Activated T-cell treated with anti-CD3 and anti-CD28 coated beads, Interleukin-2, amount 50 U/mL, for 48 hours (primary cell): ENCODE results near the gene MVB12B.
"Not testable (repeated sequence)": the region's sequence is repeated elsewhere in the genome, so short reads cannot be mapped to it uniquely, and the experiment has no call there.

ENCODE experiments used
- DNase-seq, 2 experiments: peaks; one replicate each; pipeline ENCODE4 v3.0.0-alpha.2; 2020

Gene MVB12B

GRCh38 chr9:126326228-126327005 lies at the start of gene MVB12B:
Gene MVB12B, plus strand, starts transcription at chr9:126326829. Its CDS starts 101 bp downstream, at chr9:126326930.
- DNase-seq = peak; percentile 42 to 64

DNA sequence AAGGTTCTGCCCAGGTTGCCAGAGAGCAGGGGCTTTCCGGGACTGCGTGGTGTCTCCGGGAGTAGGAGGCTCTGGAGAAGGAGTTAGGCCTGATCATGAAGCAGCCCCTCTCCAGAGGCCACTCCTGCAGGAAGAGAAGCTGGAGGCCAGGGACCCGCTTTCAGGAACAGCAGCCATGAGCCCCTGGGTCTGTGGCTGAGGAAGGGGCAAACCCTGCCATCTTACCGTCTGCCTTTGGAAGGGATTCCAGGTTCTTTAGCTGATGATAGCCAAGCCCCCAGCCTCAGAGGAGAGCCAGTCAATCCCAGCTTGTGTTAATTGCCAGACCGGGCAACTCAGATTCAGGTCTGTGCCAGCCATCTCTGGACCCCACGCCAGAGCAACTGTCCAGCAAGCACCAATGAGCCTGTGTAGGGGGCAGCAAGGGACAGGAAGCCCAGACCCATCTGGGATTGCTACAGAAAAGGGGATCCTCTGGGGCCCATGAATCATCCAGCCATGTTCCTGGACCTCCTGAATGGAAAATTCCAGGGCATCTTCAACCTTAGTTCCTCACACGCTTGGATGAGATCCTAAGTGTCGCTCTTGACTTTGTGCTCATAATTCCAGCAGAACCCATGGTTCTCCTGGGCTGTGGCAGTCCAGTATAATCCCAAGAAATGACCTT lies 42.7 kb upstream of the MVB12B start:
- no peak for DNase-seq

DNA sequence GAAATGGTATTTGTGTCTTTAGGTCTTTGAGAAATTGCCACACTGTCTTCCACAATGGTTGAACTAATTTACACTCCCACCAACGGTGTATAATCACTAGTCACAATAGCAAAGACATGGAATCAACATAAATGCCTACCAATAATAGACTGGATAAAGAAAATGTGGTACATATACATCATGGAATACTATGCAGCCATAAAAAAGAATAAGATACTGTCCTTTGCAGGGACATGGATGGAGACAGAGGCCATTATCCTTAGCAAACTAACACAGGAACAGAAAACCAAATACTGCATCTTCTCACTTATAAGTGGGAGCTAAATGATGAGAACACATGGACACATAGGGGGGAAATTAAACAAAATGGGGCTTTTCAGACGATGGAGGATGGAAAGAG lies 41.0 kb upstream of the MVB12B start:
- DNase-seq = not testable (repeated sequence)

DNA sequence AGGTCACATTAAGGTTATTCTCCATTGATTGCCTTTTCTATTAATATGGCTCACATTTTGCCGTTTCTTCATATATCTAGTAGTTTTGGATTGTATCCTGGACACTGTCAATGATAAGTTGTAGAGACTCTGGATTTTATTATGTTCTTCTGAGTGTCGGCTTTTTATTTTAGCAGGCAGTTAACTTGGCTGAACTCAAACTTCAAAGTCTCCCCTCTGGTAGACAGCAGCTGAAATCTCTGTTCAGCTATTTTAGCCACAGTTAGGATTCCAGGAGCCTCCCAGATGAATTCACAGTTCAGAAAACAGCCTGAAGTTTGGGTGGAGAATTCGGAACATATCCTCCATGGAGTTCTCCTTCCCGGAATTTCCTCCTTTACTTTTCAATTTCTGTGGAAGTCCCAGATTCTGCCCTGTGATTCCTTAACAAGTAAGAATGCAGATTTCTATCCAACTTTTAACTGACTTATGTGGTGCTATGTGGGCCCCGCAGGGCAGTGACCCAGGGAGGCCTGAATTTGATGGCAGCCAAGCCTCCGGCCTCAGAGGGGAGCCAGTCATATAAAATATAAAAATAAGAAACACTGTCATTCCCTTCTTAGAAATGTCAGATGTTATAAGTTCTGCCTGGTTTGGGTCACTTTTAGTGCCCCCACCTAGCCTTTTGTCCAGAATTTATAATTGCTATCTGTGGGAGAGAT lies 39.3 kb upstream of the MVB12B start:
- no peak for DNase-seq

GRCh38 chr9:126290871-126291270 lies 35.8 kb upstream of the MVB12B start:
- no peak for DNase-seq

- no peak for DNase-seq
Measured at GRCh38 chr9:126291925-126292324, 34.7 kb upstream of the MVB12B start.

GRCh38 chr9:126292736-126293521 lies 33.7 kb upstream of the MVB12B start:
- no peak for DNase-seq

DNA sequence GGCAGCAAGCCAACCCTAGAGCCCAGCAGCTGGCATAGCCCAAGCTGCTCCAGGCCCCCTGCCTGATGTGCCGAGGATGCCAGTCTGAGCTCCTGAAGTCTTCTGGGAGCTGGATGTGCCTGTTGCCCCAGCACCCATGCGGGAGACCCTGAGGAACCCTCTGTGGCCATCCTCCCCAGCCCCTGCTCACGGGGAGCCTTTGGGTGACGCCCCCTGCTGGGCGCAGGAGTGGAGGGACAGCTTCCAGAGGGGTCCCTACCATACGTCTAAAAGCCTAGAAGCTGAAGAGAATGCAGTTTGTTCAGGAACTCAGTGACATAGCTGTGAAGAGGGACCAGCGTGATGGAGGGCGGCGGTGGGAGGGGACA lies 33.1 kb upstream of the MVB12B start:
- DNase-seq = no peak

DNA sequence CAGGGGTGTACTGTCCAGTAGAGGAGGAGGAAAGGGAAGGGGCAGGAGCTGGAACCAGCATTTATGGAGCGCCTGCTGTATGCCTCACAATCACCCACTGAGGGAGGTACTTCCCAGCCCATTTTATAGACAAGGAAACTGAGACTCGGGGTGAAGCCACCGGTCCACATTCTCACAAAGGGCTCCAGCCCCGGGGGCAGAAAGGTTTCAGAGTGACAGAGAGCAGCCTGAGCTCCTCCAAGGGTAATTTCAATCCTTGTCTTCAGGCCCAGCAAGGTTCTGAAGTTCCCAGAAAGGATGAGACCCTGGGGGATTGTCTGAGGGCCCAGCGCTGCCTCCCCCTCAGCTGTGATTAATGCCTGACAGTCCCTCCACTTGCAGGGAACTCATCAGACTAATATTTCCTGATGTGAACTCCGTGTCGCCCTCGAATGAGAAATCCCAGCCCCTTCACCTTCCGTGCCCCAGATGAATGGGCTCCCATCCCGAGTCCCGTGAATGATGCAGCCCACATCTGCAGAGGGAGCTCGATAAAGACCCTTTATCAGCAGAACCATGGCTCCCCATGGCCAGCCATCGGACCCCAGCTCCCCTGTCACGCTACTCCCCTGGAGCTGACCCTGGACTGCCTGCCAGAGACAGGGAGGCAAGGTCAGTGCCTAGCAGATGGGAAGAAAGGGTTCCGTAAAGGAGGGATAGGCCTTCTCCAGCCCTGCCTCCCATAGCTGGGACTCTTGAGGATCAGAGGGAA lies 32.1 kb upstream of the MVB12B start:
- no peak for DNase-seq

GRCh38 chr9:126295082-126295477 lies 31.5 kb upstream of the MVB12B start:
- DNase-seq = no peak

DNA sequence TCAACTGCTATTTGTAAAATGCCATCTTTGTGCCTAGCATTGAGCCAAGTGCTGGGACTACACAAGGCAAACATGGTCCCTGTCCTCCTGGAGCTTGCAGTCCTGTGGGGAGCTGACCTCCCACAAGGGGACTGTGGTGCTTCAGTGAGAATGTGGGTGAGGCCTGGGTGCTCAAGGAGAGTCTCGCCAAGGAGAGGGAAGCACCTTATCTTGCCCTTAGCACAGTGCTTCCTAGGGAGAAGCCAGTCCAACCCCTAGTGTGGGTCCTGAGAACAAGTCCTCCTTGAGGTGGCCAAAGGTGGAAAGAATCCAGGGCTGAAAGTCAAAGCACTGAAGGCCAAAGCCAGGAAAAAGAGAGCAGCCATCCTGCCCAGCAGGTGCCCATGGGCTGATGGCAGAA lies 31.1 kb upstream of the MVB12B start:
- DNase-seq = no peak

- DNase-seq = no peak
Measured at GRCh38 chr9:126295936-126296600, 30.6 kb upstream of the MVB12B start.

GRCh38 chr9:126296687-126297086 lies 29.9 kb upstream of the MVB12B start:
- DNase-seq = no peak

GRCh38 chr9:126297661-126298060 lies 29.0 kb upstream of the MVB12B start:
- DNase-seq = no peak

GRCh38 chr9:126298063-126298801 lies 28.4 kb upstream of the MVB12B start:
- DNase-seq = no peak

DNA sequence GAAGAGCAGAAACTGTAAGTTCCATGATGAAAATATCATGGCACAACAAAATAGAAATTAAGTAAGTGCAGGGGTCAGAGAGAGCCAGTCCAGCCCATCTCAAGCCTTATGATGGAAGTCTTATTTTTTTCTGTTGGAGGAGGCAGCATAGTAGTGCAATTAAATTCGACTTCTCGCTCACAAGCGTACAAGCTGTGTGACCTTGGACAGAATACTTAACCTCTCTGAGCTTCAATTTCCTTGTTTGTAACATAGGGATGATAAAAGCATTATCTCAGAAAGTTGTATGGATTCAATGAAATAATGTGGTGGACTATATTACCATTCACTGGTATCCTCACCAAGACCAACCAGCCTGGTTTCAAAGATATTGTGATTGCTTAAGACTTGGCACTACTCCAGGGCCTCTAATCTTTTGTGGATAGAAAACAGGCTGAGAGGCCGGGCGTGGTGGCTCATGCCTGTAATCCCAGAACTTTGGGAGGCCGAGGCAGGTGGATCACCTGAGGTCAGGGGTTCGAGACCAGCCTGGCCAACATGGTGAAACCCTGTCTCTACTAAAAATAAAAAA lies 26.8 kb upstream of the MVB12B start:
- no peak for DNase-seq

DNA sequence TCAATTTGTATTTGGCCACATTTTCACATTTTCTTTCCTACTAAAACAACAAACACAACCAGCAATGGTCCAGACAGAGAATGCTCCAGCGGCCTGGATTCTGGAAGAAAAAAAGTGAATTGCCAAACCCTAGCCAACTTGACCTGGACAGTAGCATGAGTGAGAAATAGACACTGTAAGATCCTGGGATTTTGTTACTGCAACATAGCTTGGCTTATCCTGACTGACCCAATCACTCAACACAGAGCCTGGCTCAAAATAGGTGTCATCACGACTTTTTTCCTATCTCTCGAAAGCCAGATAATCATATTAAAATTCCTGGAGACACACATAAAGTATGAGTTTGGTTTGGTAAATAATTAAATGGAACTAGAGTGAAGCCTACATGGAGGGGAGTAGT lies 25.4 kb upstream of the MVB12B start:
- no peak for DNase-seq

DNA sequence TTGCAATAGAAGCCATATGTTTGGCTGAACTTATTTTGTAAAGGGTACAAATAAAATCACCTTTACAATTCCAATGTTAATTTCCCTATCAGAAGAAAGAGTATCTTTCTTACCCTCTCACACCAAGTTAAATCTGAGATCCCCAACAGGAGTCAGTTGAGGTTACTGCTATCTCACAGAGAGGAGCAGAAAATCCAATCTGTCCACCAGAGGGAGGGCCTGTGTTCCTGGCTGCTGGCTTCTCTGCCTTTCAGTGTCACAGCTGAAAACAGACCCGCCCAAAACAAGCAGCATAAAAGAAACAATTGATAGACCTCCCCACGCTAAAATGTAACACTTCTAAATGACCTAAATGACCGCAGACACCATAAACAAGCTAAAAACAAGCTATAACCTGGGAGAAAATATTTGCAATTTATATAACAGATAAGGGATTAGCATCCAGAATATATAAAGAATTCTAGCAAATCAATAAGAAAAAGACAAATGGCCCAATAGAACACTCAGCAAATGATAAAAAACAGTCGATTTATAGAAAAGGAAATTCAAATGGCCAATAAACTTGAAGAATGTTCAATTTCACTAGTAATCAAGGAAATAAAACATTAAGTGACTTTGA lies 24.5 kb upstream of the MVB12B start:
- peak; percentile 34 to 41 for DNase-seq

- no peak for DNase-seq
Measured at GRCh38 chr9:126302730-126303129, 23.9 kb upstream of the MVB12B start.

GRCh38 chr9:126303488-126303887 lies 23.1 kb upstream of the MVB12B start:
- no peak for DNase-seq
